NCI-H748 treated with DMSO at 0.1 percent for 48 hours (cell line): ENCODE measurements around the gene SRP72.

Source experiments
- DNase-seq: peaks from one replicate; lab custom pipeline; 2025; lab: John Stamatoyannopoulos, UW

Gene SRP72

DNA sequence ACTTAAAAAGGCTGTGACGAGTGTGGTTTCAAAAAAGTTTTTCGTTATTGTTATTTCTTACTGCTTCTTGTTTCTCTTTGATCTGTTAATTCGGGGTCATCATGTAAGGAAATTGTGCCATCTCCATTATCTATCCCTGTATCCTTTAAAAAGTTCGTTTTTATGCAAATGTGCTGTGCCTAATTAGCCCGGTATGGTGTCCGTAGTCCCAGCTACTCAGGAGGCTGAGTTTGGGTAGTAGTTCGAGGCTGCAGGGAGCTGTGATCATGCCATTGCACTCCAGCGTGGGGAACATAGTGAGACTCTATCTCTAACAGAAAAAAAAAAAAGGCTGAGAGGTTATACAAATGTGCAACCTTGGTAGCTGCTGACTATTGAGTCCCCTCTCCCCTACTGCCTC is 83.2 kb downstream of the SRP72 start:
- no peak for DNase-seq

DNA sequence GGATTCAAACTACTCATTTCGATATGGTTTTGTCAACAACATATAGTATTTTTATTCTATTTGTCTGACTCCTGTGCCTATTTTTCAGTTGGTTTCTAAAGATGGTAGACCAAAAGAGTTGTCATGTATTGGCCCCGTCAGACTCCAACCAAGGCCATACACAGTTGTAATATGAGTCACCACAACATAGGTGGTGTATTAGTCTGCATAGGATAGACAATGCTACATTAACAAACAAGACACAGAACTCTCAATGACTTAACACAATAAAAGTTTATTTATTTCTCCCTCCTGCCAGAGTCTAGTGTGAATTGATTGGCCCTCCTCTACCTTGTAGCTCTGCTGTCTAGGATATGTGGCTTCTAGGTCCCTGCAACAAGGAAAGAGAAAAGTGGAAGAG is 84.1 kb downstream of the SRP72 start:
- DNase-seq: no peak

DNA sequence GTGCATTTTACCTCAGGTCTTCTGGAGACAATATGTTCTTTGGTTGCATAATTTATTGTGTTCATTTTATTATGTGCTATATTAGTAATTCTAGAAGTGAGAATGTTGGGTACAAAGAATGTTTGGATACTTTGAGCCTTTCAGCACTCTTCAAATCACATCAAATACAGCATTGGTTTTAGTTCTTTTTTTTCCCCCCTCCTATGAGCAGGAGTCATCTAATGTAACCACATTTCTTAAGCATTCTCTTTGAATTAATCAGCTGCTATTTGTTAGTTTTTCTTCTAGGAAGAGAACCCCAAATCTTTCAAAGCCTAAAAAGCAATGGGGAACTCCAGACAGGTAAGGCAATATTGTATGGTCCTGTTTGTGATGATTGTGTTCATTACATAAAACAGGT is 84.9 kb downstream of the SRP72 start:
- DNase-seq: no peak
